ENCODE results near the gene CMC2.

Gene CMC2

GRCh38 chr16:80936410-80936809 lies 70.3 kb downstream of the CMC2 start:
- TF ChIP-seq EZH2phosphoT487 (IDR thresholded peaks at IDR 0.05; ENCODE audit: borderline replicate concordance, low read length) = no peak
- TF ChIP-seq, protein P1, sequence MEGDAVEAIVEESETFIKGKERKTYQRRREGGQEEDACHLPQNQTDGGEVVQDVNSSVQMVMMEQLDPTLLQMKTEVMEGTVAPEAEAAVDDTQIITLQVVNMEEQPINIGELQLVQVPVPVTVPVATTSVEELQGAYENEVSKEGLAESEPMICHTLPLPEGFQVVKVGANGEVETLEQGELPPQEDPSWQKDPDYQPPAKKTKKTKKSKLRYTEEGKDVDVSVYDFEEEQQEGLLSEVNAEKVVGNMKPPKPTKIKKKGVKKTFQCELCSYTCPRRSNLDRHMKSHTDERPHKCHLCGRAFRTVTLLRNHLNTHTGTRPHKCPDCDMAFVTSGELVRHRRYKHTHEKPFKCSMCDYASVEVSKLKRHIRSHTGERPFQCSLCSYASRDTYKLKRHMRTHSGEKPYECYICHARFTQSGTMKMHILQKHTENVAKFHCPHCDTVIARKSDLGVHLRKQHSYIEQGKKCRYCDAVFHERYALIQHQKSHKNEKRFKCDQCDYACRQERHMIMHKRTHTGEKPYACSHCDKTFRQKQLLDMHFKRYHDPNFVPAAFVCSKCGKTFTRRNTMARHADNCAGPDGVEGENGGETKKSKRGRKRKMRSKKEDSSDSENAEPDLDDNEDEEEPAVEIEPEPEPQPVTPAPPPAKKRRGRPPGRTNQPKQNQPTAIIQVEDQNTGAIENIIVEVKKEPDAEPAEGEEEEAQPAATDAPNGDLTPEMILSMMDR (IDR thresholded peaks at IDR 0.05; ENCODE audit: low read depth, low read length, poor library complexity, severe bottlenecking) = no peak
- H3K36me3 ChIP-seq (ENCODE audit: control insufficient read depth, low read length) = no peaks in the 10 kb centered on the region

DNA sequence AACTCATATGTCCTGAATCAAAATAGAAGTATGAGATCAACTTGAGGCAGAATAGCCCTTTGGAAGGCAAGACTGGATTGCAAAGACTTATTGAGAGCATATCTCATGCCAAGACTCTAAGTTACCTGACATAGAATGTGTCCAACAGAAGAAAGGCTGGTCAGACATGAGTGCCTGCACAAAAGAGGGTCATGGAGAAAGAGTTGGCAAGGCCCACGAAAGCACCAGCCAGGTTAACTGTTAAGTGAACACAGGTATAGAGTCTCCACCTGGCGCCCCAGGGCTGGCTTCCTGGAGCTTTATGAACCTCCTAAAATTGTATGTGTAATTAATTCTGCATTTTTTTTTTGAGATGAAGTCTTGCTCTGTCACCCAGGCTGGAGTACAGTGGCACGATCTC lies 71.0 kb downstream of the CMC2 start:
- no peaks in the 10 kb centered on the region for H3K36me3 ChIP-seq (ENCODE audit: control insufficient read depth, low read length)
- peaks cover 18% of the 10 kb centered on the region for H3K27me3 ChIP-seq (ENCODE audit: control insufficient read depth, low read length)
- no peaks in the 10 kb centered on the region for H4K20me1 ChIP-seq (ENCODE audit: control insufficient read depth, insufficient read depth, low read depth, low read length)
- no peak overlapping the region for H3K4me3 ChIP-seq (ENCODE audit: low read length)
- no peak overlapping the region for H3K27ac ChIP-seq (ENCODE audit: low read depth, low read length)
- H3K4me1 ChIP-seq (ENCODE audit: control insufficient read depth, low read length) = no peaks in the 10 kb centered on the region
- no peak overlapping the region for H3K4me2 ChIP-seq (ENCODE audit: low read length)
- no peaks in the 10 kb centered on the region for H3K9me2 ChIP-seq (replicated peaks; ENCODE audit: control insufficient read depth, low read length)
- TF ChIP-seq, protein P1 (IDR thresholded peaks at IDR 0.05; ENCODE audit: low read depth, low read length, poor library complexity, severe bottlenecking) = no peak
- TF ChIP-seq EZH2phosphoT487 (IDR thresholded peaks at IDR 0.05; ENCODE audit: borderline replicate concordance, low read length) = no peak
- H3F3A ChIP-seq (ENCODE audit: control insufficient read depth, insufficient read depth) = no peaks in the 10 kb centered on the region
- H3K9me3 ChIP-seq (ENCODE audit: control insufficient read depth, insufficient read depth, low read length) = no peaks in the 10 kb centered on the region
- no peaks in the 10 kb centered on the region for H3K79me2 ChIP-seq (ENCODE audit: control insufficient read depth, low read length)

More at GRCh38 chr16:80936410-80936809, 70.3 kb downstream of the CMC2 start:
- H3K4me1 ChIP-seq (ENCODE audit: control insufficient read depth, low read length) = no peaks in the 10 kb centered on the region
- no peaks in the 10 kb centered on the region for H4K20me1 ChIP-seq (ENCODE audit: control insufficient read depth, insufficient read depth, low read depth, low read length)
- H3K79me2 ChIP-seq (ENCODE audit: control insufficient read depth, low read length) = no peaks in the 10 kb centered on the region
- H3F3A ChIP-seq (ENCODE audit: control insufficient read depth, insufficient read depth) = no peaks in the 10 kb centered on the region
- H3K9me2 ChIP-seq (replicated peaks; ENCODE audit: control insufficient read depth, low read length) = no peaks in the 10 kb centered on the region
- H3K27ac ChIP-seq (ENCODE audit: low read depth, low read length) = no peak overlapping the region
- H3K9me3 ChIP-seq (ENCODE audit: control insufficient read depth, insufficient read depth, low read length) = no peaks in the 10 kb centered on the region
- H3K4me2 ChIP-seq (ENCODE audit: low read length) = no peak overlapping the region
- H3K4me3 ChIP-seq (ENCODE audit: low read length) = no peak overlapping the region
- peaks cover 18% of the 10 kb centered on the region for H3K27me3 ChIP-seq (ENCODE audit: control insufficient read depth, low read length)

GRCh38 chr16:80932708-80933095 lies 74.0 kb downstream of the CMC2 start:
- H3K27me3 ChIP-seq (ENCODE audit: control insufficient read depth, low read length) = peaks cover 18% of the 10 kb centered on the region
- no peak overlapping the region for H3K4me3 ChIP-seq (ENCODE audit: low read length)
- no peaks in the 10 kb centered on the region for H3K9me2 ChIP-seq (replicated peaks; ENCODE audit: control insufficient read depth, low read length)
- no peaks in the 10 kb centered on the region for H4K20me1 ChIP-seq (ENCODE audit: control insufficient read depth, insufficient read depth, low read depth, low read length)
- no peak for TF ChIP-seq EZH2phosphoT487 (IDR thresholded peaks at IDR 0.05; ENCODE audit: borderline replicate concordance, low read length)
- TF ChIP-seq, protein P1 (IDR thresholded peaks at IDR 0.05; ENCODE audit: low read depth, low read length, poor library complexity, severe bottlenecking) = no peak
- H3K9me3 ChIP-seq (ENCODE audit: control insufficient read depth, insufficient read depth, low read length) = no peaks in the 10 kb centered on the region; the same call in 1 of the 2 replicates
- H3K4me1 ChIP-seq (ENCODE audit: control insufficient read depth, low read length) = no peaks in the 10 kb centered on the region
- H3K36me3 ChIP-seq (ENCODE audit: control insufficient read depth, low read length) = no peaks in the 10 kb centered on the region
- H3K27ac ChIP-seq (ENCODE audit: low read depth, low read length) = no peak overlapping the region
- H3K79me2 ChIP-seq (ENCODE audit: control insufficient read depth, low read length) = no peaks in the 10 kb centered on the region
- no peaks in the 10 kb centered on the region for H3F3A ChIP-seq (ENCODE audit: control insufficient read depth, insufficient read depth)
- H3K4me2 ChIP-seq (ENCODE audit: low read length) = no peak overlapping the region
